ENCODE measurements around the gene CDKN1B.

CDKN1B gene

GRCh38 chr12:12716793-12717585 is at the start of gene CDKN1B:
Gene CDKN1B (plus strand): TSS chr12:12717368. CDS start chr12:12717840, 472 bp downstream.
- in situ Hi-C loops (cut with MboI; ENCODE audit: low sequenced_read_pairs), result loop anchor here (25.0 kb wide), 1 partner anchor 355 kb away; the partner anchor contains the start of genes BORCS5 and MANSC1

GRCh38 chr12:12668005-12668404 is 49.2 kb upstream of the CDKN1B start:
- in situ Hi-C loops (cut with MboI; ENCODE audit: low sequenced_read_pairs), result no loop called here

- in situ Hi-C loops (cut with MboI; ENCODE audit: low sequenced_read_pairs), result no loop called here
Measured at GRCh38 chr12:12669020-12669419, 48.1 kb upstream of the CDKN1B start.

- in situ Hi-C loops (cut with MboI; ENCODE audit: low sequenced_read_pairs), result no loop called here
Measured at GRCh38 chr12:12671850-12672660, 45.1 kb upstream of the CDKN1B start.

GRCh38 chr12:12673296-12673695 is 43.9 kb upstream of the CDKN1B start:
- in situ Hi-C loops (cut with MboI; ENCODE audit: low sequenced_read_pairs), result no loop called here

GRCh38 chr12:12676605-12677004 is 40.6 kb upstream of the CDKN1B start:
- in situ Hi-C loops (cut with MboI; ENCODE audit: low sequenced_read_pairs), result no loop called here

- in situ Hi-C loops (cut with MboI; ENCODE audit: low sequenced_read_pairs), result no loop called here
Measured at GRCh38 chr12:12681061-12681765, 36.0 kb upstream of the CDKN1B start.

- in situ Hi-C loops (cut with MboI; ENCODE audit: low sequenced_read_pairs), result no loop called here
Measured at GRCh38 chr12:12682284-12682683, 34.9 kb upstream of the CDKN1B start.

- in situ Hi-C loops (cut with MboI; ENCODE audit: low sequenced_read_pairs), result no loop called here
Measured at GRCh38 chr12:12683136-12683697, 34.0 kb upstream of the CDKN1B start.

GRCh38 chr12:12683725-12684124 is 33.4 kb upstream of the CDKN1B start:
- in situ Hi-C loops (cut with MboI; ENCODE audit: low sequenced_read_pairs), result no loop called here

GRCh38 chr12:12684375-12685106 is 32.6 kb upstream of the CDKN1B start:
- in situ Hi-C loops (cut with MboI; ENCODE audit: low sequenced_read_pairs), result no loop called here

GRCh38 chr12:12685305-12685704 is 31.9 kb upstream of the CDKN1B start:
- in situ Hi-C loops (cut with MboI; ENCODE audit: low sequenced_read_pairs), result no loop called here

- in situ Hi-C loops (cut with MboI; ENCODE audit: low sequenced_read_pairs), result no loop called here
Measured at GRCh38 chr12:12686472-12686871, 30.7 kb upstream of the CDKN1B start.

GRCh38 chr12:12686925-12687324 is 30.2 kb upstream of the CDKN1B start:
- in situ Hi-C loops (cut with MboI; ENCODE audit: low sequenced_read_pairs), result no loop called here

- in situ Hi-C loops (cut with MboI; ENCODE audit: low sequenced_read_pairs), result no loop called here
Measured at GRCh38 chr12:12689647-12690300, 27.4 kb upstream of the CDKN1B start.

GRCh38 chr12:12691549-12691948 is 25.6 kb upstream of the CDKN1B start:
- in situ Hi-C loops (cut with MboI; ENCODE audit: low sequenced_read_pairs), result no loop called here

GRCh38 chr12:12693111-12693671 is 24.0 kb upstream of the CDKN1B start:
- in situ Hi-C loops (cut with MboI; ENCODE audit: low sequenced_read_pairs), result no loop called here

GRCh38 chr12:12696562-12697383 is 20.4 kb upstream of the CDKN1B start:
- in situ Hi-C loops (cut with MboI; ENCODE audit: low sequenced_read_pairs), result no loop called here

GRCh38 chr12:12699345-12699744 is 17.8 kb upstream of the CDKN1B start:
- in situ Hi-C loops (cut with MboI; ENCODE audit: low sequenced_read_pairs), result no loop called here

All from HL-60/S4 treated with phorbol 12-myristate 13-acetate at 8.2 ng/mL for 4 days and 3 days (cell line).